Fibroblast of lung (primary cell): Measurements from ENCODE around the gene PLCB2. TPM values are rescaled to one million over a fixed set of nuclear protein-coding genes. Genes with fewer than 3 reads are reported as not detected.

Experiments
- DNase-seq, 2 donors: peaks; one replicate each; pipeline versions ENCODE4 v3.0.0 to v3.0.0-alpha.2; 2010; ENCODE audit warnings: low read depth in 2 of 2
- H2AFZ ChIP-seq: 2 replicates; pipeline ENCODE4 v1.5.1; 2012; ENCODE audit warnings: low read length, control low read depth, inconsistent platforms
- H3K27ac ChIP-seq: 2 replicates; pipeline ENCODE4 v1.5.1; 2011; ENCODE audit warnings: low read length, control low read depth; ENCODE audit not compliant: insufficient read depth
- H3K27me3 ChIP-seq: 2 replicates; pipeline ENCODE4 v1.5.1; 2011; ENCODE audit warnings: mild to moderate bottlenecking, low read length; ENCODE audit not compliant: control insufficient read depth, insufficient read depth
- H3K36me3 ChIP-seq: 2 replicates; pipeline ENCODE4 v1.5.1; 2011; ENCODE audit warnings: low read length; ENCODE audit not compliant: control insufficient read depth, insufficient read depth
- H3K4me1 ChIP-seq: 2 replicates; pipeline ENCODE4 v1.5.1; 2011; ENCODE audit warnings: low read length; ENCODE audit not compliant: control insufficient read depth, insufficient read depth; ENCODE audit errors: extremely low read depth
- H3K4me2 ChIP-seq: 2 replicates; pipeline ENCODE4 v1.5.1; 2011; ENCODE audit warnings: low read length, control low read depth; ENCODE audit not compliant: insufficient read depth; ENCODE audit errors: extremely low read depth
- H3K4me3 ChIP-seq, 4 experiments: fragments of 200-600 bp in 1 of 4; sonication (generic) in 1 of 4; replicated peaks in 1 of 4; 2 replicates each; pipeline ENCODE4 v1.5.1; 2011 to 2016; ENCODE audit warnings: low read length in 4 of 4, low read depth in 3 of 4, mild to moderate bottlenecking in 3 of 4, control low read depth in 2 of 4, inconsistent platforms in 1 of 4, mixed read lengths in 1 of 4; ENCODE audit not compliant: insufficient read depth in 1 of 4; ENCODE audit errors: control extremely low read depth in 1 of 4
- H3K79me2 ChIP-seq: 2 replicates; pipeline ENCODE4 v1.5.1; 2012; ENCODE audit warnings: mild to moderate bottlenecking, low read length, inconsistent platforms; ENCODE audit not compliant: control insufficient read depth, insufficient read depth
- H3K9ac ChIP-seq: 2 replicates; pipeline ENCODE4 v1.5.1; 2011; ENCODE audit warnings: mild to moderate bottlenecking, low read length, control low read depth; ENCODE audit not compliant: insufficient read depth
- H3K9me3 ChIP-seq: 2 replicates; pipeline ENCODE4 v1.5.1; 2012; ENCODE audit warnings: low read depth, low read length; ENCODE audit not compliant: control insufficient read depth, insufficient read depth
- H4K20me1 ChIP-seq: 2 replicates; pipeline ENCODE4 v1.5.1; 2011; ENCODE audit warnings: low read length; ENCODE audit not compliant: control insufficient read depth, insufficient read depth; ENCODE audit errors: extremely low read depth
- EZH2 ChIP-seq: IDR thresholded peaks from 2 replicates; pipeline ENCODE4 v1.5.1; 2012; ENCODE audit warnings: low read length, control low read depth, mild to moderate bottlenecking; ENCODE audit errors: missing control alignments
- polyA plus RNA-seq, 2 donors: library from polyadenylated mRNA; depleted of rRNA in 1 of 2; stranded (reverse) in 1 of 2; unstranded in 1 of 2; fragments of >200 nt; gene quantifications; 2 replicates each; pipeline ENCODE4 v1.2.1, GENCODE V29; 2011 to 2012; ENCODE audit warnings: missing spikeins in 1 of 2
- total RNA-seq: library from RNA; depleted of rRNA; stranded (reverse); fragments of >200 nt; gene quantifications from 2 replicates; pipeline ENCODE4 v1.2.1, GENCODE V29; 2014
- TF ChIP-seq, protein P1 (sequence below), 2 donors: IDR thresholded peaks in 1 of 2; conservative IDR thresholded peaks in 1 of 2; 1 replicate in 1 of 2; 2 replicates in 1 of 2; pipeline ENCODE4 v1.5.1; 2011 to 2012; ENCODE audit warnings: low read length in 2 of 2, control low read depth in 1 of 2, inconsistent platforms in 1 of 2, low read depth in 1 of 2, mild to moderate bottlenecking in 1 of 2

Gene PLCB2
- total and polyA plus RNA-seq, 2 donors (not counting 1 experiment from before 2014, with no cell fraction given), result under 0.01 to 0.40 TPM

DNA sequence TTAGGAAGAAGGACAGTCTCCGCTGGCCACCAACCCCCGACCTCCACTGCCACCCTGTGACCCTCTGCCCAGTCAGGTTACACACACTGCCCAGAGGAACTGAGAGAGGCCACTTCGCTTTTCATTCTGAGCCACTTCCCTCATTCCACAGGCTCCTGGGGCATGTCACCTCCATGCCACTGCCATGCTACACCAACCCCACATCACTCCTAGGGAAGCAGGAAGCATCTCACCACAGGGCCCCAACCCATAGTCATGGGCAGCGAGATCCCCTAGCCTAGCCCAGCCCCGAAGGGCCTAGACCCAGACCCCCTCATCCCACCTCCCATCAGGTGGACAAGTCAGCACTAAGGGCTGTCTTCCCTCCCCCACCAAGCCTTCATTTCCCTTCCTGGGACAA lies 1.4 kb downstream of the PLCB2 start:
- Histone ChIP-seq H4K20me1 (no peaks in the 10 kb centered on the region), H3K4me1 (no peaks in the 10 kb centered on the region), H2AFZ (no peak overlapping the region), H3K79me2 (no peaks in the 10 kb centered on the region), H3K4me3 (no peak overlapping the region), H3K27me3 (peaks cover 25% of the 10 kb centered on the region), H3K9me3 (no peaks in the 10 kb centered on the region), H3K4me2 (no peak overlapping the region), H3K27ac (no peak overlapping the region), H3K9ac (no peak overlapping the region), H3K36me3 (no peaks in the 10 kb centered on the region)
- TF ChIP-seq EZH2, result no peak
- TF ChIP-seq, protein P1, sequence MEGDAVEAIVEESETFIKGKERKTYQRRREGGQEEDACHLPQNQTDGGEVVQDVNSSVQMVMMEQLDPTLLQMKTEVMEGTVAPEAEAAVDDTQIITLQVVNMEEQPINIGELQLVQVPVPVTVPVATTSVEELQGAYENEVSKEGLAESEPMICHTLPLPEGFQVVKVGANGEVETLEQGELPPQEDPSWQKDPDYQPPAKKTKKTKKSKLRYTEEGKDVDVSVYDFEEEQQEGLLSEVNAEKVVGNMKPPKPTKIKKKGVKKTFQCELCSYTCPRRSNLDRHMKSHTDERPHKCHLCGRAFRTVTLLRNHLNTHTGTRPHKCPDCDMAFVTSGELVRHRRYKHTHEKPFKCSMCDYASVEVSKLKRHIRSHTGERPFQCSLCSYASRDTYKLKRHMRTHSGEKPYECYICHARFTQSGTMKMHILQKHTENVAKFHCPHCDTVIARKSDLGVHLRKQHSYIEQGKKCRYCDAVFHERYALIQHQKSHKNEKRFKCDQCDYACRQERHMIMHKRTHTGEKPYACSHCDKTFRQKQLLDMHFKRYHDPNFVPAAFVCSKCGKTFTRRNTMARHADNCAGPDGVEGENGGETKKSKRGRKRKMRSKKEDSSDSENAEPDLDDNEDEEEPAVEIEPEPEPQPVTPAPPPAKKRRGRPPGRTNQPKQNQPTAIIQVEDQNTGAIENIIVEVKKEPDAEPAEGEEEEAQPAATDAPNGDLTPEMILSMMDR (conservative IDR thresholded peaks at IDR 0.05 in 1 of 2, IDR thresholded peaks at IDR 0.05 in 1 of 2; ENCODE audit: low read depth in 1 of 2, low read length in 2 of 2), result no peak
- no peak for DNase-seq

DNA sequence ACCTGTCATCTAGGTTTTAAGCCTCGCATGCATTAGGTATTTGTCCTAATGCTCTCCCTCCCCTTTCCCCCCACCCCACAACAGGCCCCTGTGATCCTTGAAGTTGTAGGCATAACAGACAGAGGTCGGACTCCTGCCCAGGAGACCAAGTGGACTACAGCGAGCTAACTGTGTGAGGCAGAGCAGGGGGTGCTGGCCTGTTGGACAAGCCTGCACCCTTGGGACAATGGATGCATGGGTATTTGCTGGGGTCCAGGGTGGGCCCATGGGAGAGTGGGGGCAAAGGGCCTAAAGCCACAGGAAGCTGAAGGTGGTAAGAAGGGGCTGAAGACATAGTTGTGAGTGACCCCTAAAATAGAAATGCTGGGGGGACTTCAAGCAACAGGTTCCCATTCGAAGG lies 2.5 kb downstream of the PLCB2 start:
- Histone ChIP-seq H3K36me3 (no peaks in the 10 kb centered on the region), H3K79me2 (no peaks in the 10 kb centered on the region), H3K9ac (no peak overlapping the region), H3K4me3 (no peak overlapping the region), H3K4me1 (no peaks in the 10 kb centered on the region), H3K27ac (no peak overlapping the region), H4K20me1 (no peaks in the 10 kb centered on the region), H2AFZ (no peak overlapping the region), H3K27me3 (peaks cover 21% of the 10 kb centered on the region), H3K4me2 (no peak overlapping the region), H3K9me3 (no peaks in the 10 kb centered on the region)
- TF ChIP-seq, protein P1 (conservative IDR thresholded peaks at IDR 0.05 in 1 of 2, IDR thresholded peaks at IDR 0.05 in 1 of 2; ENCODE audit: low read depth in 1 of 2, low read length in 2 of 2), result no peak
- TF ChIP-seq EZH2, result no peak
- no peak for DNase-seq

DNA sequence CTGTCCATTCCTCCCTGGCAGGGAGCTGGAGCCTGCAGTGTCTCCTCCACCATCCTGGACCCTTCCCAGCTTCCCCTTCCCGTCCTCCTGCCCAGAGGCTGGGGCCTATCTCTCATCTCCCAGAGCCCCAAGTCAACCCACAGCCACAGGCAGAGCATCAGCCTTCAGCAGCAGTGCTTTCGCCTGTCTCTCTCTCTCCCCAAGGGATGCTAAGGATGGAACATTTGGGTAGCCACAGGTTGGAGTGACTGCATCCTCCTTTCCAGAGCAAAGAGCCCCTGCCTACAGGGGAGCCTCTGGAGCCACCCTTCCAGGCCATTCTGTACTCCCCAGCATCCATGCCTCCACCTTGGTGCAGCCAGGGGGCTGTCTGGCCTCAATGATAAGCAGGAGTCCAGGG lies 4.2 kb downstream of the PLCB2 start:
- Histone ChIP-seq H3K9me3 (no peaks in the 10 kb centered on the region), H3K4me1 (no peaks in the 10 kb centered on the region), H4K20me1 (no peaks in the 10 kb centered on the region), H2AFZ (no peak overlapping the region), H3K36me3 (no peaks in the 10 kb centered on the region), H3K79me2 (no peaks in the 10 kb centered on the region), H3K27me3 (peaks cover 20% of the 10 kb centered on the region), H3K27ac (no peak overlapping the region), H3K9ac (no peak overlapping the region), H3K4me3 (no peak overlapping the region), H3K4me2 (no peak overlapping the region)
- DNase-seq, result no peak
- no peak for TF ChIP-seq EZH2
- TF ChIP-seq, protein P1 (conservative IDR thresholded peaks at IDR 0.05 in 1 of 2, IDR thresholded peaks at IDR 0.05 in 1 of 2; ENCODE audit: low read depth in 1 of 2, low read length in 2 of 2), result no peak
